Stimulated activated naive CD8-positive, alpha-beta T cell treated with anti-CD3 and anti-CD28 coated beads, Interleukin-15, amount 100 ng/mL, for 72 hours (primary cell): ENCODE results near the gene TBCD.

ENCODE experiments used
- ATAC-seq: fragments of 150-1000 bp; cut with Tn5 transposase; 2 replicates; pipeline ENCODE4 v1.10.0; 2021; ENCODE audit warnings: mild to moderate bottlenecking, moderate library complexity
- DNase-seq, 2 donors: peaks; one replicate each; pipeline ENCODE4 v3.0.0; 2021 to 2022
- H3K27ac Mint-ChIP-seq, 2 donors: one replicate each; pipeline ENCODE4 v1.8.0; 2022; ENCODE audit warnings: mild to moderate bottlenecking in 2 of 2, mixed read lengths in 2 of 2, moderate library complexity in 2 of 2
- H3K27me3 Mint-ChIP-seq: one replicate; pipeline ENCODE4 v1.8.0; 2022; ENCODE audit warnings: mixed read lengths
- H3K4me1 Mint-ChIP-seq: one replicate; pipeline ENCODE4 v1.8.0; 2022; ENCODE audit warnings: mild to moderate bottlenecking, mixed read lengths
- H3K4me3 Mint-ChIP-seq, 2 donors: one replicate each; pipeline ENCODE4 v1.8.0; 2022; ENCODE audit warnings: mild to moderate bottlenecking in 2 of 2, mixed read lengths in 2 of 2, moderate library complexity in 1 of 2
- H3K9me3 Mint-ChIP-seq, 2 donors: one replicate each; pipeline ENCODE4 v1.8.0; 2022; ENCODE audit warnings: mixed read lengths in 2 of 2

TBCD gene

GRCh38 chr17:82938873-82939620, 187.2 kb downstream of the TBCD start:
- no peaks in the 10 kb centered on the region for H3K27me3 Mint-ChIP-seq
- H3K9me3 Mint-ChIP-seq = peaks cover 13 to 18% of the 10 kb centered on the region in 2 donors
- no peak for DNase-seq
- H3K4me1 Mint-ChIP-seq = no peaks in the 10 kb centered on the region
- no peak overlapping the region for H3K4me3 Mint-ChIP-seq
- peak overlapping the region; percentile 23 to 81 for H3K27ac Mint-ChIP-seq
- ATAC-seq = no peak

- Mint-ChIP-seq H3K4me3 (no peak overlapping the region), H3K27me3 (no peaks in the 10 kb centered on the region), H3K4me1 (no peaks in the 10 kb centered on the region), H3K27ac (no peak overlapping the region), H3K9me3 (peaks cover 20 to 24% of the 10 kb centered on the region in 2 donors)
- DNase-seq = no peak
- ATAC-seq = no peak
Observed at GRCh38 chr17:82939621-82940135, 187.8 kb downstream of the TBCD start.

- peaks cover 27 to 31% of the 10 kb centered on the region in 2 donors for H3K9me3 Mint-ChIP-seq
- ATAC-seq (no peak), DNase-seq (no peak)
- no peak overlapping the region for H3K4me3 Mint-ChIP-seq
- H3K27me3 Mint-ChIP-seq = no peaks in the 10 kb centered on the region
- H3K27ac Mint-ChIP-seq = no peak overlapping the region
- H3K4me1 Mint-ChIP-seq = no peaks in the 10 kb centered on the region
Observed at GRCh38 chr17:82940226-82941020, 188.6 kb downstream of the TBCD start.

GRCh38 chr17:82941021-82942001, 189.4 kb downstream of the TBCD start:
- Mint-ChIP-seq H3K27me3 (no peaks in the 10 kb centered on the region), H3K27ac (peak overlapping the region in 1 of 2 donors; percentile 7), H3K9me3 (peaks cover 36 to 40% of the 10 kb centered on the region in 2 donors), H3K4me3 (no peak overlapping the region), H3K4me1 (no peaks in the 10 kb centered on the region)
- DNase-seq (no peak), ATAC-seq (no peak)

- Mint-ChIP-seq H3K4me3 (no peak overlapping the region), H3K27ac (peak overlapping the region in 1 of 2 donors; percentile 68), H3K9me3 (peaks cover 40 to 47% of the 10 kb centered on the region in 2 donors), H3K27me3 (no peaks in the 10 kb centered on the region), H3K4me1 (no peaks in the 10 kb centered on the region)
- ATAC-seq = no peak
- no peak for DNase-seq
Observed at GRCh38 chr17:82942166-82943130, 190.6 kb downstream of the TBCD start.

GRCh38 chr17:82943339-82943738, 191.5 kb downstream of the TBCD start:
- Mint-ChIP-seq H3K4me1 (no peaks in the 10 kb centered on the region), H3K9me3 (peaks cover 40 to 54% of the 10 kb centered on the region in 2 donors), H3K27me3 (no peaks in the 10 kb centered on the region), H3K27ac (peak overlapping the region in 1 of 2 donors; percentile 54), H3K4me3 (no peak overlapping the region)
- DNase-seq (no peak), ATAC-seq (no peak)

- Mint-ChIP-seq H3K4me3 (no peak overlapping the region), H3K4me1 (no peaks in the 10 kb centered on the region), H3K9me3 (peaks cover 40 to 54% of the 10 kb centered on the region in 2 donors), H3K27me3 (no peaks in the 10 kb centered on the region), H3K27ac (peak overlapping the region in 1 of 2 donors; percentile 54)
- ATAC-seq (no peak), DNase-seq (no peak)
Observed at GRCh38 chr17:82943751-82944150, 191.9 kb downstream of the TBCD start.

- ATAC-seq = no peak
- Mint-ChIP-seq H3K27me3 (no peaks in the 10 kb centered on the region), H3K4me3 (no peak overlapping the region), H3K27ac (no peak overlapping the region), H3K9me3 (peaks cover 40 to 54% of the 10 kb centered on the region in 2 donors), H3K4me1 (no peaks in the 10 kb centered on the region)
- no peak for DNase-seq
Observed at GRCh38 chr17:82944990-82945389, 193.1 kb downstream of the TBCD start.

GRCh38 chr17:82946081-82946480, 194.2 kb downstream of the TBCD start:
- ATAC-seq = no peak
- Mint-ChIP-seq H3K4me3 (no peak overlapping the region), H3K27ac (no peak overlapping the region), H3K27me3 (no peaks in the 10 kb centered on the region), H3K9me3 (peaks cover 40 to 54% of the 10 kb centered on the region in 2 donors), H3K4me1 (no peaks in the 10 kb centered on the region)
- no peak for DNase-seq

- ATAC-seq = no peak
- Mint-ChIP-seq H3K4me1 (no peaks in the 10 kb centered on the region), H3K4me3 (no peak overlapping the region), H3K9me3 (peaks cover 40 to 54% of the 10 kb centered on the region in 2 donors), H3K27ac (peak overlapping the region in 1 of 2 donors; percentile 84), H3K27me3 (no peaks in the 10 kb centered on the region)
- DNase-seq = no peak
Observed at GRCh38 chr17:82947051-82947991, 195.5 kb downstream of the TBCD start.

- Mint-ChIP-seq H3K27me3 (no peaks in the 10 kb centered on the region), H3K9me3 (peaks cover 39 to 52% of the 10 kb centered on the region in 2 donors), H3K27ac (peak overlapping the region in 1 of 2 donors; percentile 84), H3K4me1 (no peaks in the 10 kb centered on the region), H3K4me3 (no peak overlapping the region)
- ATAC-seq = no peak
- no peak for DNase-seq
Observed at GRCh38 chr17:82948081-82948511, 196.2 kb downstream of the TBCD start.

- no peak overlapping the region for H3K27ac Mint-ChIP-seq
- no peak overlapping the region for H3K4me3 Mint-ChIP-seq
- ATAC-seq (no peak), DNase-seq (no peak)
- H3K9me3 Mint-ChIP-seq = peaks cover 36 to 49% of the 10 kb centered on the region in 2 donors
- H3K27me3 Mint-ChIP-seq = no peaks in the 10 kb centered on the region
- H3K4me1 Mint-ChIP-seq = no peaks in the 10 kb centered on the region
Observed at GRCh38 chr17:82948957-82949356, 197.1 kb downstream of the TBCD start.

GRCh38 chr17:82949361-82949760, 197.5 kb downstream of the TBCD start:
- H3K27ac Mint-ChIP-seq = no peak overlapping the region
- peaks cover 36 to 48% of the 10 kb centered on the region in 2 donors for H3K9me3 Mint-ChIP-seq
- no peak overlapping the region for H3K4me3 Mint-ChIP-seq
- ATAC-seq (no peak), DNase-seq (no peak)
- H3K27me3 Mint-ChIP-seq = no peaks in the 10 kb centered on the region
- no peaks in the 10 kb centered on the region for H3K4me1 Mint-ChIP-seq
